ENCODE measurements around the gene PKMYT1.

Gene PKMYT1

DNA sequence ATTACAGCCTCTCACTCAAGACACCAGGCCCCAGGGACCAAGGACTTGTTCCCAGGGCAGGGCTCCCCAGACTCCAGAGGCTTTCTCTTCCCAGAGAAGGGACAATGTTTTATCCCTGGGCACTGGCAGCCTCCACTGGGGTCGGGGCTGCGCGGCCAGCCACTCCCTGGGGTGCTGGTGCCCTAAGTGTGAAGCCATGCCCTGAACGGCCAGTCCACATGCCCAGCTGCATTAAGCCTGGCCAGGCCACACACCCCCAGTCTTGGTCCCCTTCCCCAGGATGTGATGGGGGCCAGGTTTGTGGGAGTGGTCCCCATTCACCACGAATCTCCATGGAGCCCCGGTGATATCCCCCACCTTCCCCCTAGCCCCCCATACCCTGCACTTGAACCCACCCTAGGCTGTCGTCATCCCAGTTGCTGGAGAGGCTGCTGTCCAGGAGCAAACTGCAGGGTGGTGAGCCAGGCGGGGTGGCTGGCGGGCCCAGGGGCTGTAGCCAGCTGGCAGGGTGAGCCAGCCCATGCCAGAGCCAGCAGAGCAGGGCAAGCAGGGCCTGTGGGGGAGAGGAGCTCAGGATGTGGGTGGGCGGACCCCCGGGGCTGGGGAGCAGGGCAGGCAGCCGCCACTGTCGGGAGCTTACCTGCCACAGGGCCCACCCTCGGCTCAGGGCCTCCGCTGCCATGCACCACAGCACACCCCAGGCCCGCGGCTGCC lies 6.5 kb downstream of the PKMYT1 start:
- peaks cover 4% of the 10 kb centered on the region for H3K27me3 ChIP-seq (ENCODE audit: control insufficient read depth, insufficient read depth, low read length)
- H3K4me1 ChIP-seq (ENCODE audit: control insufficient read depth, insufficient read depth, low read length): peaks cover 2% of the 10 kb centered on the region
- H3K9ac ChIP-seq (ENCODE audit: low read length): no peak overlapping the region
- H3K4me3 ChIP-seq (ENCODE audit: low read length): no peak overlapping the region
- no peak overlapping the region for H3K27ac ChIP-seq (ENCODE audit: low read depth, low read length)
- H3K36me3 ChIP-seq (ENCODE audit: control insufficient read depth, insufficient read depth, low read length): no peaks in the 10 kb centered on the region

- H3K4me3 ChIP-seq (ENCODE audit: low read length): no peak overlapping the region
- H3K36me3 ChIP-seq (ENCODE audit: control insufficient read depth, insufficient read depth, low read length): no peaks in the 10 kb centered on the region
- no peak overlapping the region for H3K9ac ChIP-seq (ENCODE audit: low read length)
- peaks cover 2% of the 10 kb centered on the region for H3K4me1 ChIP-seq (ENCODE audit: control insufficient read depth, insufficient read depth, low read length)
- H3K27me3 ChIP-seq (ENCODE audit: control insufficient read depth, insufficient read depth, low read length): peaks cover 4% of the 10 kb centered on the region
- H3K27ac ChIP-seq (ENCODE audit: low read depth, low read length): no peak overlapping the region
These were observed 7.2 kb downstream of the PKMYT1 start for GRCh38 chr16:2973093-2973492.

DNA sequence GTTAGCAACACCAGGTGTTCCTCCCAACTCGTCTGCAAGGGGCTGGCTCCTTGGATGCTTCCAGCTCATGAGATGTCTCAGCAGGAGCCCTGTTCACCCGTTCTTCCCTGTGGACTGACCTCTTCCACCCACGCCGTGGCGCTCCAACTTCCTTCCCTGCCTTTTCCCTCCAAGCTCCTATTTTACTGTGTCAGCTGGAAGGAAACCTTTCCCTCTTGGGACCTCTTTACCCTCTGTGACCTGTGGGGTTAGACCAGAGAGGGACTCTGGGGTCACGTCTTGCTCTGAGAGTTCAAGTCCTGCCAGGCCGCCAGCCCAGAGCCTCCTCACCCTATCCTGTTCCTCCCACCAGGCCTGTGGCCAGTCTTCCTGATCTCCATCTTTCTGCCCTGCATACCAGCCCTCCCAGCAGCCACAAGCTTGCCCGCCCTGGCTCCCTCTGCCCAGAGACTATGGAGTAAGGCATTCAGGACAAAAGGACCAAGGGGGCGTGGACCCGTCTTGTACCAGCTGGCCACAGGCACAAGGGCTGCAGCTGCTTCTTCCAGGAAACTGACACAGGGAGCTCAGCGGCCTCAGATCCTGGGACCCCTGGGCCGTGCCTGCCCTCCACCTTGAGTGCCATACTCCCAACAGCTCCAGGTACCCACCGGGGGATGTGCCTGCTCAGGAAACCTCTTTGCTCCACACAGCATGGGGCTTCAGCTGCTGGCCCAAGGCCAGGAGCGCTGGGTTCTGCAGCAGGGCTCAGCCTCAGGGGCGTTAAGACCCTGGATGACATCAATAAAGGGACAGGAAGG lies 8.1 kb downstream of the PKMYT1 start:
- no peaks in the 10 kb centered on the region for H3K36me3 ChIP-seq (ENCODE audit: control insufficient read depth, insufficient read depth, low read length)
- H3K4me3 ChIP-seq (ENCODE audit: low read length): no peak overlapping the region
- no peak overlapping the region for H3K27ac ChIP-seq (ENCODE audit: low read depth, low read length)
- H3K4me1 ChIP-seq (ENCODE audit: control insufficient read depth, insufficient read depth, low read length): peaks cover 2% of the 10 kb centered on the region
- H3K27me3 ChIP-seq (ENCODE audit: control insufficient read depth, insufficient read depth, low read length): peaks cover 6% of the 10 kb centered on the region
- H3K9ac ChIP-seq (ENCODE audit: low read length): no peak overlapping the region

- H3K27ac ChIP-seq (ENCODE audit: low read depth, low read length): no peak overlapping the region
- peaks cover 2% of the 10 kb centered on the region for H3K4me1 ChIP-seq (ENCODE audit: control insufficient read depth, insufficient read depth, low read length)
- peaks cover 9% of the 10 kb centered on the region for H3K27me3 ChIP-seq (ENCODE audit: control insufficient read depth, insufficient read depth, low read length)
- no peak overlapping the region for H3K4me3 ChIP-seq (ENCODE audit: low read length)
- H3K36me3 ChIP-seq (ENCODE audit: control insufficient read depth, insufficient read depth, low read length): no peaks in the 10 kb centered on the region
- H3K9ac ChIP-seq (ENCODE audit: low read length): no peak overlapping the region
These were observed 8.9 kb downstream of the PKMYT1 start for GRCh38 chr16:2971134-2971984.

DNA sequence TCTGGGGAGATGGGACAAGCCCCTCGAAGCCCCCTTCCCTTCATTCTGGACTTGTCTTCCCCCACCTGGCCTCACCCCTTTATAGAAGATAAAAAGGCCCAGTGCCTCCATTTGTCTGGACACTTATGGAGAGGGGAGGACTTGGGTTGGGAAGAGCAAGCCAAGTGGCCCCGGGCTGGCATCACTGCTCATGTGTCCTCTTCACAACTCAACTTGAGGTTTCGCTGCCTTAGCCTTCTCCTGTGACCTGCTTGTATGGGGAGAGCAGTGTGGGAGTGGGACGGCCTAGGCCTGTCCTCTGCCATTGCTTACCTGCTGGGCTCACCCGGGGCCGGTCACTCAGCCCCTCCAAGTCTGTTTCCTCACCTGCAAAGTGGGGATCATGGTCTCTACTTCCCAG lies 9.7 kb downstream of the PKMYT1 start:
- Histone ChIP-seq H3K4me1 (ENCODE audit: control insufficient read depth, insufficient read depth, low read length) (peaks cover 2% of the 10 kb centered on the region), H3K27me3 (ENCODE audit: control insufficient read depth, insufficient read depth, low read length) (peaks cover 15% of the 10 kb centered on the region), H3K4me3 (ENCODE audit: low read length) (peak overlapping the region; percentile 81), H3K36me3 (ENCODE audit: control insufficient read depth, insufficient read depth, low read length) (no peaks in the 10 kb centered on the region), H3K9ac (ENCODE audit: low read length) (no peak overlapping the region), H3K27ac (ENCODE audit: low read depth, low read length) (no peak overlapping the region)

DNA sequence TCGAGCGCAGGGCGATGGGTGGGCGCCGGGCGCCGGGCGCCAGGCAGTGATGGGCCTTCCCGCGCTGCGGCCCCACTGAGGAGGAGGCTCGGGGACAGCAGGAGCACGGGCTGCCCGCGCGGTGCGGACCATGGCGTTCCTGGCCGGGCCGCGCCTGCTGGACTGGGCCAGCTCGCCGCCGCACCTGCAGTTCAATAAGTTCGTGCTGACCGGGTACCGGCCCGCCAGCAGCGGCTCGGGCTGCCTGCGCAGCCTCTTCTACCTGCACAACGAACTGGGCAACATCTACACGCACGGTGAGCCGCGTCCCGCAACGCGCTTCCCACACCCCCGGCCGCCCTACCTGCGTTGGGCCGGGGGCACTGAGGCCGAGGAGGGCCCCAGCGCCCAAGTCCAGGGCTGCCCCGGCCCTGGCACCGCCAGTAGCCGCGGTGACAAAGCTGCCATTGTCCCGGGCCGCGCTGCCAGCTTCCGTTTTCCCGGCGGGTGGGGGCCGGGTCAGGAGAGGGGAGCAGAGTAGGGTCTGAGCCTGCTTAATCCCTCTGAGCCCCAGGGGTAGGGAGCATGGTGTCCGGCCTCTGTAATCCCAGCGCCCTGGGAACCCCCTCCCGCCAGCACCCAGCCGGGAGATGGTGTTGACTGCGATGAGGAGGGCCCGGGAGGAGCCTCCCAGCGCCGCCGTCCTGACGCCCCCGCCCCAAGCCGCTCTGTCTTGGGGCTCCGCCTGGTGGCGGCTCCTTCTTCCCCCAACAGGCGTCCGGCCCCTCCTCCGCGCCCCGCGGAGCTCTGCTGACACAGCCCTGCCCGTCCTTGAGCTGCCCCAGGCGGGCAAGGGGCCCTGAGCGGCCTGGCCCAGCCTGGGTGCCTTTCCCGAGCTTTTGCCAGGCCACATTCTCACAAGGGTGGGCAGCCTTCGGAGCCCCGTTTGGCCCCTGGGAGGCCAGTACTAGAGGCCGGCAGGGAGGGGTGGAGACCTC lies 10.4 kb downstream of the PKMYT1 start:
- H3K27me3 ChIP-seq (ENCODE audit: control insufficient read depth, insufficient read depth, low read length): peaks cover 18% of the 10 kb centered on the region
- peak overlapping the region; percentile 81 for H3K4me3 ChIP-seq (ENCODE audit: low read length)
- H3K4me1 ChIP-seq (ENCODE audit: control insufficient read depth, insufficient read depth, low read length): peaks cover 2% of the 10 kb centered on the region
- no peak overlapping the region for H3K27ac ChIP-seq (ENCODE audit: low read depth, low read length)
- H3K36me3 ChIP-seq (ENCODE audit: control insufficient read depth, insufficient read depth, low read length): no peaks in the 10 kb centered on the region
- no peak overlapping the region for H3K9ac ChIP-seq (ENCODE audit: low read length)

DNA sequence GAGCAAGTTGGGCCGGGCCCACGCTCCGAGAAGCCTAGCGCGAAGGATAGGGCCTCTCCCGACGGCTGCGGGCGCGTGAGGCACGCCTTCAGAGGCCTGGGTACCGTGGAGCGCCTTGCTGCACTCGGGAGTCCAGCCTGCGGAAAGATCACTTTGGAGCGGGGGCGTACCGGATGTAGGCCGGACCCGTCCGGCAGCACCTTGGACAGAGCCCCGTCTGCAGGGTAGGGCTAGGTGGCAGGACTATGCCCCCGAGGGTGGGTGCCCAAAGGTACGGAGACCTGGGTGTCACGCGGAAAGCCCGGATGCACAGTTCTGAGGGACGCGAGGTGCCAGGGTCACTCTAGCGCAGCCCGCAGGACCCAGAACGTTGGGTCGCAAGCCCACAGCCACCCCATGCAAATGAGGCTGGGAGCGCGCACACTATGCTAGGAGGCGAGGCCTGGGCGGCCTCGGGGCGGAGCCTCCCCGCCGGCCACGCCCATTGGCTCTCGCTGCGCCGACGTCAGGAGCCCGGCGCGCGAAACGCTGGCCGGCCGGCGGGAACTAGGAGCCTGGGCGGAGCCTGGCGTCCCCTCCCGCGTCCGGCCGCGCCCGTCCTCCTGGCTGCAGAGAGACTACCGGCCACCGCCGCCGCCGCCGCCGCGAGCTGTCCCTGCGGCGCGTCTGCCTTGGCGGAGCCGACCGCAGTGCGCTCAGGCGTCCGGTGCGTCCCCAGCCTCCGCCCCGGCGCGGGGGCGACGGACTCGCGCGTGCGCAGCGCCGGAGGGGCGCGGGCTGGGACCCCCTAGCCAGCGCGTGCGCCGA lies 11.3 kb downstream of the PKMYT1 start, which contains the start of gene PAQR4:
Gene PAQR4, plus strand, starts transcription at position 611 of the 807 bp plus-strand sequence. CDS start 327 bp downstream, outside the sequence.
- no peak within 1 kb of the TSS for H3K27ac ChIP-seq (ENCODE audit: low read depth, low read length)
- no peak within 1 kb of the TSS for H3K9ac ChIP-seq (ENCODE audit: low read length)
- peaks cover 2% of the 10 kb centered on the region for H3K4me1 ChIP-seq (ENCODE audit: control insufficient read depth, insufficient read depth, low read length)
- H3K4me3 ChIP-seq (ENCODE audit: low read length): peak within 1 kb of the TSS; percentile 81
- no peaks in the 10 kb centered on the region for H3K36me3 ChIP-seq (ENCODE audit: control insufficient read depth, insufficient read depth, low read length)
- peaks cover 27% of the 10 kb centered on the region for H3K27me3 ChIP-seq (ENCODE audit: control insufficient read depth, insufficient read depth, low read length)

- peaks cover 6% of the 10 kb centered on the region for H3K4me1 ChIP-seq (ENCODE audit: control insufficient read depth, insufficient read depth, low read length)
- no peak overlapping the region for H3K27ac ChIP-seq (ENCODE audit: low read depth, low read length)
These were observed 11.9 kb downstream of the PKMYT1 start for GRCh38 chr16:2968368-2968737.

DNA sequence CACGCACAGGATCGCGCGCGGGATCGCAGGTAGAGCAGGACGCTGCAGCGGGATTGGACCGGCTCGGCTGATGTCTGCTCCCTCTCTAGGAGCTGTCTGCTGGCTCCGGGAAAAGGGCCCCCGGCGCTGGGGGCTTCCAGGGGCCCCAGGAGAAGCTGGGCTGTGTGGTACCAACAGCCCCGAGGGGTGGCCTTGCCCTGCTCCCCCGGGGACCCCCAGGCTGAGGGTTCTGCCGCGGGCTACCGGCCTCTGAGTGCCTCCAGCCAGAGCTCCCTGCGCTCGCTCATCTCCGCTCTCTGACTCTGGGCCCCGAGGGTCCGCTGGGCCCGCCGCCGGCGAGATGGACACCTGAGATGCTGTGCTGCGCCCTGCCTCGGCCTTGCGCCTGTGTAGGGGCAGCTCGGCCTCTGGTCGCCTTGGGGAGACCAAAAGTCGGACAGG lies 12.5 kb downstream of the PKMYT1 start:
- no peak overlapping the region for H3K9ac ChIP-seq (ENCODE audit: low read length)
- no peak overlapping the region for H3K4me3 ChIP-seq (ENCODE audit: low read length)
- no peak overlapping the region for H3K27ac ChIP-seq (ENCODE audit: low read depth, low read length)
- no peaks in the 10 kb centered on the region for H3K36me3 ChIP-seq (ENCODE audit: control insufficient read depth, insufficient read depth, low read length)
- H3K4me1 ChIP-seq (ENCODE audit: control insufficient read depth, insufficient read depth, low read length): peaks cover 6% of the 10 kb centered on the region
- peaks cover 32% of the 10 kb centered on the region for H3K27me3 ChIP-seq (ENCODE audit: control insufficient read depth, insufficient read depth, low read length)

More at GRCh38 chr16:2968368-2968737, 11.9 kb downstream of the PKMYT1 start:
- peak overlapping the region; percentile 59 for H3K4me3 ChIP-seq (ENCODE audit: low read length)
- H3K9ac ChIP-seq (ENCODE audit: low read length): no peak overlapping the region
- no peaks in the 10 kb centered on the region for H3K36me3 ChIP-seq (ENCODE audit: control insufficient read depth, insufficient read depth, low read length)
- peaks cover 32% of the 10 kb centered on the region for H3K27me3 ChIP-seq (ENCODE audit: control insufficient read depth, insufficient read depth, low read length)

GRCh38 chr16:2967211-2967631 lies 13.0 kb downstream of the PKMYT1 start:
- Histone ChIP-seq H3K36me3 (ENCODE audit: control insufficient read depth, insufficient read depth, low read length) (no peaks in the 10 kb centered on the region), H3K4me3 (ENCODE audit: low read length) (no peak overlapping the region), H3K9ac (ENCODE audit: low read length) (no peak overlapping the region), H3K27ac (ENCODE audit: low read depth, low read length) (no peak overlapping the region), H3K4me1 (ENCODE audit: control insufficient read depth, insufficient read depth, low read length) (peaks cover 6% of the 10 kb centered on the region), H3K27me3 (ENCODE audit: control insufficient read depth, insufficient read depth, low read length) (peaks cover 36% of the 10 kb centered on the region)

- Histone ChIP-seq H3K9ac (ENCODE audit: low read length) (no peak overlapping the region), H3K27ac (ENCODE audit: low read depth, low read length) (no peak overlapping the region), H3K4me1 (ENCODE audit: control insufficient read depth, insufficient read depth, low read length) (peaks cover 6% of the 10 kb centered on the region), H3K36me3 (ENCODE audit: control insufficient read depth, insufficient read depth, low read length) (no peaks in the 10 kb centered on the region), H3K27me3 (ENCODE audit: control insufficient read depth, insufficient read depth, low read length) (peaks cover 36% of the 10 kb centered on the region), H3K4me3 (ENCODE audit: low read length) (no peak overlapping the region)
These were observed 13.4 kb downstream of the PKMYT1 start for GRCh38 chr16:2966808-2967191.
